ENCODE results near the gene MCCD1.

DNA sequence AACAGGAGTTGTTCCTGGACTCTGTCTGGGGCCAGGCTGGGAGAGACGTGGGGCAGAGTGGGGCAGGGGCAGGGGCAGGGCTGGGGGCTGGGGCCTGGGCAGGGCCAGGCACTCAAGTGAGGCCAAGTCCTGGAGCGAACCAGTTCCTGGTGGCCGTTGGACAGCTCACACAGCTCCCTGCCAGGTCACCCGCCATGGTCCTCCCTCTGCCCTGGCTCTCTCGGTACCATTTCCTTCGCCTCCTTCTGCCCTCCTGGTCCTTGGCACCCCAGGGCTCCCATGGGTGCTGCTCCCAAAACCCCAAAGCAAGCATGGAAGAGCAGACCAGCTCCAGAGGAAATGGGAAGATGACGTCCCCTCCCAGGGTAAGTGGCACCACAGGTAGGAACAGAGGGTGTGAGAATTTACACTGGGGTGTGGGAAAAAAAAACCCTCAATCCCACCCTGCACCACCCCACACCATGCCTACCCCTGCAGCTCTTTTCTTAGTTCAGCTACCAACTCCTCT lies at the start of gene MCCD1:
- no peak for TF ChIP-seq POLR2A (IDR thresholded peaks at IDR 0.05; ENCODE audit: low read length)
- TF ChIP-seq GATA1 (IDR thresholded peaks at IDR 0.05; ENCODE audit: low read depth, low read length): no peak

Data from erythroblast (primary cell).